Uterus (tissue), 2 donors: ENCODE measurements around the gene ACADVL.

Experiments used
- POLR2A ChIP-seq, 2 donors: fragments of 450-650 bp; IDR thresholded peaks; one replicate each; pipeline ENCODE4 v1.6.1; 2016; ENCODE audit warnings: antibody characterized with exemption in 2 of 2, mild to moderate bottlenecking in 1 of 2, moderate library complexity in 1 of 2
- TF ChIP-seq, protein P1 (sequence below), 4 experiments: fragments of 200-600 bp in 2 of 4; fragments of 450-650 bp in 2 of 4; sonication (generic) in 2 of 4; IDR thresholded peaks; one replicate each; pipeline ENCODE4 v1.5.1; 2016 to 2019; ENCODE audit warnings: antibody characterized with exemption in 4 of 4, mild to moderate bottlenecking in 2 of 4, moderate library complexity in 1 of 4

DNA sequence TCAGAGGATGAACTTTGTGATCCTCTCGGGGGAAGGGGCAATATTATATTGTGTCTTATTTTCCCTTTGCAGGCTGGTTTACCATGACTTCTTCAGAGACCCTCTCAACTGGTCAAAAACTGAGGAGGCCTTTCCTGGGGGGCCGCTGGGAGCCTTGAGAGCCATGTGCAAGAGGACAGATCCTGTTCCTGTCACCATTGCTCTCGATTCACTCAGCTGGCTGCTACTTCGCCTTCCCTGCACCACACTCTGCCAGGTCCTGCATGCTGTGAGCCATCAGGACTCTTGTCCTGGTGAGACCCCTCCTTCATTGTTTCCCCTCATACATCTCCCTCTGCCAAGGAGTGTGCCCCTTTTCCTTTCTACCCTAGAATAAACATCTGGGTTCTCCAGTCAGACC, 34.8 kb downstream of the ACADVL start:
- TF ChIP-seq, protein P1, sequence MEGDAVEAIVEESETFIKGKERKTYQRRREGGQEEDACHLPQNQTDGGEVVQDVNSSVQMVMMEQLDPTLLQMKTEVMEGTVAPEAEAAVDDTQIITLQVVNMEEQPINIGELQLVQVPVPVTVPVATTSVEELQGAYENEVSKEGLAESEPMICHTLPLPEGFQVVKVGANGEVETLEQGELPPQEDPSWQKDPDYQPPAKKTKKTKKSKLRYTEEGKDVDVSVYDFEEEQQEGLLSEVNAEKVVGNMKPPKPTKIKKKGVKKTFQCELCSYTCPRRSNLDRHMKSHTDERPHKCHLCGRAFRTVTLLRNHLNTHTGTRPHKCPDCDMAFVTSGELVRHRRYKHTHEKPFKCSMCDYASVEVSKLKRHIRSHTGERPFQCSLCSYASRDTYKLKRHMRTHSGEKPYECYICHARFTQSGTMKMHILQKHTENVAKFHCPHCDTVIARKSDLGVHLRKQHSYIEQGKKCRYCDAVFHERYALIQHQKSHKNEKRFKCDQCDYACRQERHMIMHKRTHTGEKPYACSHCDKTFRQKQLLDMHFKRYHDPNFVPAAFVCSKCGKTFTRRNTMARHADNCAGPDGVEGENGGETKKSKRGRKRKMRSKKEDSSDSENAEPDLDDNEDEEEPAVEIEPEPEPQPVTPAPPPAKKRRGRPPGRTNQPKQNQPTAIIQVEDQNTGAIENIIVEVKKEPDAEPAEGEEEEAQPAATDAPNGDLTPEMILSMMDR (IDR thresholded peaks at IDR 0.05), result no peak
- no peak for TF ChIP-seq POLR2A (IDR thresholded peaks at IDR 0.05)
